D721Med (cell line): ENCODE results near the gene ZNF860.
"Not testable (repeated sequence)": the region's sequence is repeated elsewhere in the genome, so short reads cannot be mapped to it uniquely, and the experiment has no call there.

ENCODE experiments used
- DNase-seq: peaks from one replicate; pipeline ENCODE4 v3.0.0; 2011; ENCODE audit warnings: low spot score; ENCODE audit not compliant: insufficient read length
- FAIRE-seq: peaks from 2 replicates; lab custom pipeline; 2011; peaks lifted over from hg19 to GRCh38; lab: Jason Lieb, UNC
- TF ChIP-seq, protein P1 (sequence below): IDR thresholded peaks from 2 replicates; pipeline ENCODE4 v1.5.1; 2012; ENCODE audit warnings: mild to moderate bottlenecking, control low read depth; ENCODE audit not compliant: insufficient read depth; ENCODE audit errors: missing control alignments

ZNF860 gene

DNA sequence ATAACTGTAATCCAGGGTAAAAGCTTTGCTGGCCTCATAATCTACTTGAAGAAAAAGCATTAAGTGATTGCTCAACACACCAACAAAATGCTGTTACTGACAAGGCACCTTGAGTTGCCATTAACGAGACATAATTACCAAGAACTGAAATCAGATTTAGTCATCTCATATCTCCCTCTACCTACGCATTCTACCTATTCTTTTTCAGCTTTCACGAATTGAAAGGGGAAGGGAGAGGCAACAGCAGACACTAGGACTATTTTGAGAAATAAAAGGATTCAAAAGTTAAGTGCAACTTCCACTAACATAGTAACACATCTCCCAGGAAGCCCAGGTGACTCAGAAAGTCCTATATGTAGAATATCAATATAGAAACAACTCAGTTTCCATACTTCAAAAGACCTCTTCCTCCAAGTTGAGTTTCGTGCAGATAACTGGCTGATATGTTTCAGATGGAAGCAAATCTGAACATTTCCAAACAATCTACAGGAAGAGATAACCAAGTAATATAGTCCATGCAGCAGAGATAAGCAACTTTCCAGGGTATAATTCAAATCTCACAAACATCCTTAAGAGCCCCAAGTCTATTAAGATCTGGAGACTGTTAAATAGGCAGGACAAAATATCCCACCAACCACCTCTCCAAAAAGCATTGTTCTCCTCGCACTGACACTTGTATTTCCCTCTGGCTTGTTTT is 2.4 kb upstream of the ZNF860 start:
- FAIRE-seq (no peak), DNase-seq (no peak)
- TF ChIP-seq, protein P1, sequence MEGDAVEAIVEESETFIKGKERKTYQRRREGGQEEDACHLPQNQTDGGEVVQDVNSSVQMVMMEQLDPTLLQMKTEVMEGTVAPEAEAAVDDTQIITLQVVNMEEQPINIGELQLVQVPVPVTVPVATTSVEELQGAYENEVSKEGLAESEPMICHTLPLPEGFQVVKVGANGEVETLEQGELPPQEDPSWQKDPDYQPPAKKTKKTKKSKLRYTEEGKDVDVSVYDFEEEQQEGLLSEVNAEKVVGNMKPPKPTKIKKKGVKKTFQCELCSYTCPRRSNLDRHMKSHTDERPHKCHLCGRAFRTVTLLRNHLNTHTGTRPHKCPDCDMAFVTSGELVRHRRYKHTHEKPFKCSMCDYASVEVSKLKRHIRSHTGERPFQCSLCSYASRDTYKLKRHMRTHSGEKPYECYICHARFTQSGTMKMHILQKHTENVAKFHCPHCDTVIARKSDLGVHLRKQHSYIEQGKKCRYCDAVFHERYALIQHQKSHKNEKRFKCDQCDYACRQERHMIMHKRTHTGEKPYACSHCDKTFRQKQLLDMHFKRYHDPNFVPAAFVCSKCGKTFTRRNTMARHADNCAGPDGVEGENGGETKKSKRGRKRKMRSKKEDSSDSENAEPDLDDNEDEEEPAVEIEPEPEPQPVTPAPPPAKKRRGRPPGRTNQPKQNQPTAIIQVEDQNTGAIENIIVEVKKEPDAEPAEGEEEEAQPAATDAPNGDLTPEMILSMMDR: no peak

DNA sequence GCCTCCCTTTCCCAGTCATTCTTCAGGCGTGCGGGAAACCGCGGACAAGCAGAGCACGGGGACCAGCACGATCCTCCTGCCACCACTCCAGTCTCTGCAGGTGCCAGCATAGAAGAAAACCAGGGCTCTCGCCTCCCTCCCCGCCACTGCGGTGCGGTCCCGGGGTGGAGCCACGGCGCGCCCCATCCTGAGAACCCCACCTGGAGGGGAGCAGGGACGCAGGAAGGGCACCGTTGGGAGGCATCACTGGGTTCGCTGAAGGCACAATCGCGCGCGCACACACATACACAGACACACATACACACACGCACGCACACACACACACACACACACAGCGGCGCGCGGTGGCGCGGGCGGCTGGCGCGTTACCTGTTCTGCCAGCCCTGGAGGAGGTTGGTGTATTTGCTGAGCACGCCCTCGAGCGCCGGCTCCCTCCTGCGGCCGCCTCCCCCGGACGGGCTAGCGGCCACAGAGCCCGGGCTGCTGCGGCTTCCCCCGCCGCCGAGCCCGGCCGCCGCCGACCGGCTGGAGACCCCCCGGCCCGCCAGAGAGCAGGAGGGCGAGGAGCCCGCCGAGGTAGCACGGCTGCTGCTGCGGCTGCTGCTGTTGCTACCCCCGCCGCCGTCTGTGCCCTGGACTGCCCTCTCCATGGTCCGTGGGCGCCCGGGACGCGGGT is 882 bp upstream of the ZNF860 start:
- DNase-seq (no peak), FAIRE-seq (no peak)
- TF ChIP-seq, protein P1: no peak

DNA sequence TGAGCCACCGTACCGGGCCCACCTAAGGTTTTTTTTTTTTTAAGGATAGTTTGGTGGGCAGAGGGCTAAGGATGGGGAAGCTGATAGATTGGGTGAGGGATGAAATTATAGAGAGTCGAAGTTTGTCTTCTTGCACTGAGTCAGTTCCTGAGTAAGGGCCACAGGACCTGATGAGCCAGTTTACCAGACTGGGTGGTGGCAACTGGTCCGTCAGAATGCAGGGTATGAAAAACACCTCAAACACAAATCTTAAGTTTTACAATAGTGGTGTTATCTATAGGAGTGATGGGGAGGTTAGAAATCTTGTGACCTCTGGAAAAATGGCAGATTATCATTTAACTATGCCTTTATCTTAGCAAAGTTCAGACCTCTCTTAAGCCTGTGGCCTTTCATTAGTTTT is 2.8 kb downstream of the ZNF860 start:
- TF ChIP-seq, protein P1: no peak
- no peak for DNase-seq
- no peak for FAIRE-seq

DNA sequence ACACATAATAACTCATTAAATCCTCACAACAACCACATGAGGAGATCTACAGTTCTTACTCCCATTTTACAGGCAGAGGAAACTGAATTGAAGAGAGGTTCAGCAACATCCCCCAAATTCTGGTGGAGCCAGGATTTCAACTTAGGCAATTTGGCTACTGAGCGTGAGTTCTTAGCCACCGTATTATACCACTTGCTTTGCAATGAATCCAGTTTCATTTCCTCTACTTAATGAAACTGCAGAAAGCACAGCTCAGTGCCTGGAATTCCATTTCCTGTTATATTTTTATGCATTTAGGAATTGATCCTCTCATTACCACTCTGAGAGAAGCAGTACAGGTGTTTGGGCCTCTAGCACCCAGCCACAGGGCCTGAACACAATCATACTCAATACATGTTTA is 4.3 kb downstream of the ZNF860 start:
- TF ChIP-seq, protein P1: no peak
- DNase-seq: no peak
- FAIRE-seq: no peak

DNA sequence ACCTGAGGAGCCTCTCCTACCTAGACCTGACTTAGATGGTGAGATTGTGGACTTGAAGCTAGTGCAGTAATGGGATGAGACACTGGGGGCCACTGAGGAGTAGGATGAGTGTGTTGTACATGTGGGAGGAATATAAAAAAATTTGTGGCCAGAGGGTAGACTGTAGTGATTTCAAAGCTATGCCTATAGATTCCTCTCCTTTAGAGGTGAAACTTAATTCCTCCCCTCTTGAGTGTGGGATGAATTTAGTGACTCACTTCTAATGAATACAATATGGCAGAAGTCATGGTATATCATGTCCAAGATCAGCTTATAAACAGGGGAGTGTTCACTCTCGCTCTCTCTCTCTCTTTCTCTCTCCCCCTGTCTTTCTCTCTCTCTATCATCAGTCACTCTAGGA is 6.7 kb downstream of the ZNF860 start:
- TF ChIP-seq, protein P1: no peak
- DNase-seq (no peak), FAIRE-seq (no peak)

DNA sequence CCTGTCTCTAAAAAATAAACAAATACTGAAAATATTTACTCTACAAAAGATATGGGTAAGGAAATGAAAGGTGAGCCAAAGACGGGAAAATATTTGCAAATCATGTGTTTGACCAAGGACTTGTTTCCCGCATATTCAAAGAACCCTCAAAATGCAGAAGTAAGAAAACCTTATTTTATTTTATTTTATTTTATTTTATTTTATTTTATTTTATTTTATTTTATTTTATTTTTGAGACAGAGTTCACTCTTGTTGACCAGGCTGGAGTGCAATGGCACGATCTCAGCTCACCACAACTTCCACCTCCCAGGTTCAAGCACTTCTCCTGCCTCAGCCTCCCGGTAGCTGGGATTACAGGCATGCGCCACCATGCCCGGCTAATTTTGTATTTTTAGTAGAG is 11.4 kb downstream of the ZNF860 start:
- not testable (repeated sequence) for DNase-seq, FAIRE-seq

DNA sequence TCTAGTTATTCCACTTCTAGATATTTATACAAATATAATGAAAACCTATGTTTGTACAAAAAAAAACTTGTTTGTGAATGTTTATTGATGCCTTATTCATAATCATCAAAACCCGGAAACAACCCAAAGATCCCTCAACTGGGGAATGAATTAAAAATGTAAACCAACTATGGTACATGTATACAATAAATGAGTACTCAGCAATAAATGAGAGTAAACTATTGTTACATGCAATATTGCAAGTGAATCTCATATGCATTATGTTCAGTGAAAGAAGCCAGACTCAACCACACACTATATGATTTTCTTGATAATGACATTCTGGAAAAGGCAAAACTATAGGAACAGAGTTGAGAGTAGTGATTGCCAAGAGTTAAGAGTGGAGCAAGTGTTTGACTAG is 12.3 kb downstream of the ZNF860 start:
- FAIRE-seq: no peak
- DNase-seq: no peak
- TF ChIP-seq, protein P1: no peak

DNA sequence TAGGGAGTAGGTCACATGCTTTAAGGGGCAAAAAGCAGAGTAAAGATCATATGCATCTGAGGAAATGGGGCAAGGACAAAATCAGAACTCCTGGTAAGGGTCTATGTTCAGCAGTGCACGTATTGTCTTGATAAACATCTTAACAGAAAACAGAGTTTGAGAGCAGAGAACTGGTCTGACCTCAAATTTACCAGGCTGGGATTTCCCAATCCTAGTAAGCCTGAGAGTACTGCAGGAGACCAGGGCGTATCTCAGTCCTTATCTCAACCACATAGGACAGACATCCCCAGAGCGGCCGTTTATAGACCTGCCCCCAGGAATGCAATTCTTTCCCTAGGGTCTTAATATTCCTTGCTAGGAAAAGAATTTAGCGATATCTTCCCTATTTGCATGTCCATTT is 13.5 kb downstream of the ZNF860 start:
- not testable (repeated sequence) for DNase-seq, FAIRE-seq
